H1 (cell line): ENCODE measurements around the gene MSI2. TPM values are rescaled to one million over a fixed set of nuclear protein-coding genes. Genes with fewer than 3 reads are reported as not detected.

ENCODE experiments used
- BCL11A ChIP-seq, 2 experiments: IDR thresholded peaks; one replicate each; pipeline ENCODE4 v1.6.1; 2011; ENCODE audit warnings: low read depth in 2 of 2, low read length in 2 of 2, mild to moderate bottlenecking in 2 of 2
- EZH2 ChIP-seq: fragments of 200-600 bp; sonication (generic); IDR thresholded peaks from 2 replicates; pipeline ENCODE4 v1.7.1; 2012; ENCODE audit warnings: low read depth, mild to moderate bottlenecking, moderate library complexity, low read length, inconsistent platforms; ENCODE audit not compliant: severe bottlenecking
- JUND ChIP-seq: IDR thresholded peaks from 2 replicates; pipeline ENCODE4 v1.6.1; 2011; ENCODE audit warnings: mild to moderate bottlenecking, improper control_type of control experiment, low read length
- polyA plus RNA-seq, 7 experiments: library from polyadenylated mRNA; depleted of rRNA in 3 of 7; stranded (reverse) in 5 of 7; unstranded in 2 of 7; fragments of >200 nt in 5 of 7; fragments of 200-250 nt in 2 of 7; gene quantifications; 1 replicate in 5 of 7; 2 replicates in 1 of 7; 4 replicates in 1 of 7; pipeline versions ENCODE4 v1.2.1 to v1.2.3, GENCODE V29; 2011 to 2013; ENCODE audit warnings: missing spikeins in 2 of 7, mixed read lengths in 2 of 7
- total RNA-seq: library from RNA; stranded (reverse); fragmentation: NEBNext Ultra II Directional; extraction: Animal tissue kit (Norgen Biotek cat#: 25700); gene quantifications from 2 replicates; pipeline ENCODE4 v1.2.1, GENCODE V29; 2021

The MSI2 gene
- total and polyA plus RNA-seq, 2 of the 8 experiments (the other 6 are each of a cell fraction or from before 2014, with no cell fraction given): 36.7 to 80.6 TPM

GRCh38 chr17:57597101-57597500, 340.8 kb downstream of the MSI2 start (continued):
- no peak for TF ChIP-seq BCL11A (IDR thresholded peaks at IDR 0.05; ENCODE audit: low read depth in 2 of 2, low read length in 2 of 2)
- TF ChIP-seq EZH2: no peak
- no peak for TF ChIP-seq JUND
